Measurements from ENCODE around the gene NCAPD3.

- no peak for TF ChIP-seq GATA3 (IDR thresholded peaks at IDR 0.05; ENCODE audit: low read depth, low read length)
- no peak for TF ChIP-seq GATA2 (IDR thresholded peaks at IDR 0.05; ENCODE audit: low read depth, low read length)
Observed at GRCh38 chr11:134252346-134253187, 28.8 kb upstream of the NCAPD3 start.

Measured in SH-SY5Y (cell line).